ENCODE measurements around the gene C20orf173. TPM values are rescaled to one million over a fixed set of nuclear protein-coding genes. Genes with fewer than 3 reads are reported as not detected.

C20orf173 gene
- not detected for total RNA-seq

GRCh38 chr20:35529552-35529951, at the start of gene C20orf173:
Gene C20orf173, minus strand, starts transcription at chr20:35529652. Its CDS starts 279 bp downstream, at chr20:35529373.

GRCh38 chr20:35541783-35542662, 12.6 kb upstream of the C20orf173 start, which contains the start of gene ERGIC3:
Gene ERGIC3, plus strand, starts transcription at chr20:35542078. Its CDS starts 20 bp downstream, at chr20:35542098.

Other genes starting within 250 kb of the C20orf173 start
- 10 to 100 TPM; 86.2 to 91.7 TPM for gene EIF6, start 244.9 kb downstream of the C20orf173 start, total RNA-seq
- gene FAM83C, start 237.2 kb downstream of the C20orf173 start, total RNA-seq, result not detected
- gene UQCC1, start 117.7 kb downstream of the C20orf173 start, total RNA-seq, result 10 to 100 TPM; 48.3 to 49.1 TPM
- not detected for gene GDF5, start 91.4 kb downstream of the C20orf173 start, total RNA-seq
- 10 to 100 TPM; 59.9 to 61.0 TPM for gene CEP250, start 74.1 kb downstream of the C20orf173 start, total RNA-seq
- 100 to 1,000 TPM; 181 to 186 TPM for gene ERGIC3, start 12.4 kb upstream of the C20orf173 start, total RNA-seq
- gene SPAG4, start 86.2 kb upstream of the C20orf173 start, total RNA-seq, result 1 to 10 TPM; 2.7 to 3.2 TPM
- gene CPNE1, start 135.2 kb upstream of the C20orf173 start, total RNA-seq, result 100 to 1,000 TPM; 289 to 291 TPM
- gene RBM12, start 135.2 kb upstream of the C20orf173 start, total RNA-seq, result 100 to 1,000 TPM; 113 to 114 TPM
- 10 to 100 TPM; 24.7 to 25.2 TPM for gene NFS1, start 169.7 kb upstream of the C20orf173 start, total RNA-seq
- gene ROMO1, start 169.8 kb upstream of the C20orf173 start, total RNA-seq, result 100 to 1,000 TPM in 1 of 2 experiments, 10 to 100 TPM in 1; 96.3 to 108 TPM
- 100 to 1,000 TPM; 356 to 377 TPM for gene RBM39, start 212.6 kb upstream of the C20orf173 start, total RNA-seq
- 10 to 100 TPM; 49.5 to 51.6 TPM for gene PHF20, start 242.4 kb upstream of the C20orf173 start, total RNA-seq